Common myeloid progenitor, CD34-positive (primary cell): ENCODE measurements around the gene ETV3L.
A peak's percentile ranks its signal among the peaks of the same experiment; 100 is the strongest.

Source experiments
- CTCF ChIA-PET: fragments of 350-600 bp; sonication (Branson Sonifier 250); formaldehyde crosslinking; loops from one replicate; lab custom pipeline; 2021; ENCODE audit warnings: antibody characterized with exemption; lab: Charles Lee
- POLR2A ChIA-PET: fragments of 350-600 bp; sonication (Branson Sonifier 250); formaldehyde crosslinking; loops from one replicate; lab custom pipeline; 2021; ENCODE audit warnings: antibody characterized with exemption; lab: Charles Lee
- DNase-seq, 3 donors: peaks; one replicate each; pipeline versions ENCODE4 v3.0.0 to v3.0.0-alpha.2; 2013
- H3K27ac ChIP-seq, 2 experiments: 1 replicate in 1 of 2; 2 replicates in 1 of 2; pipeline ENCODE4 v1.7.0; 2013; ENCODE audit warnings: inconsistent platforms in 2 of 2, low read length in 2 of 2, mild to moderate bottlenecking in 2 of 2, low read depth in 1 of 2, moderate library complexity in 1 of 2; ENCODE audit not compliant: severe bottlenecking in 2 of 2, insufficient read depth in 1 of 2, poor library complexity in 1 of 2
- H3K27me3 ChIP-seq, 5 experiments: replicated peaks in 2 of 5; 1 replicate in 3 of 5; 2 replicates in 2 of 5; pipeline versions ENCODE4 v1.6.1 to v1.7.0; 2013; ENCODE audit warnings: low read length in 4 of 5, mild to moderate bottlenecking in 2 of 5, moderate library complexity in 2 of 5, inconsistent platforms in 1 of 5; ENCODE audit not compliant: insufficient read depth in 5 of 5, control insufficient read depth in 4 of 5
- H3K36me3 ChIP-seq, 4 experiments: 1 replicate in 2 of 4; 2 replicates in 2 of 4; pipeline versions ENCODE4 v1.6.1 to v1.7.0; 2013; ENCODE audit warnings: low read length in 3 of 4, control low read depth in 1 of 4, mild to moderate bottlenecking in 1 of 4; ENCODE audit not compliant: control insufficient read depth in 4 of 4, insufficient read depth in 4 of 4
- H3K4me1 ChIP-seq, 4 experiments: 1 replicate in 3 of 4; 2 replicates in 1 of 4; pipeline versions ENCODE4 v1.6.1 to v1.7.1; 2013; ENCODE audit warnings: low read length in 3 of 4, mild to moderate bottlenecking in 3 of 4, control low read depth in 1 of 4, inconsistent platforms in 1 of 4, moderate library complexity in 1 of 4; ENCODE audit not compliant: control insufficient read depth in 4 of 4, insufficient read depth in 4 of 4; ENCODE audit errors: control extremely low read depth in 1 of 4
- H3K4me3 ChIP-seq, 7 experiments: 1 replicate in 4 of 7; 2 replicates in 3 of 7; pipeline versions ENCODE4 v1.5.1 to v1.7.0; 2013; ENCODE audit warnings: mild to moderate bottlenecking in 7 of 7, low read length in 6 of 7, moderate library complexity in 6 of 7, inconsistent platforms in 2 of 7, low read depth in 2 of 7, control low read depth in 1 of 7; ENCODE audit not compliant: insufficient read depth in 4 of 7, control insufficient read depth in 1 of 7; ENCODE audit errors: extremely low read depth in 1 of 7
- H3K9me3 ChIP-seq, 5 experiments: 1 replicate in 4 of 5; 2 replicates in 1 of 5; pipeline versions ENCODE4 v1.6.1 to v1.7.1; 2013; ENCODE audit warnings: low read length in 4 of 5, mild to moderate bottlenecking in 2 of 5, inconsistent platforms in 1 of 5, low read depth in 1 of 5, moderate library complexity in 1 of 5; ENCODE audit not compliant: control insufficient read depth in 4 of 5, insufficient read depth in 2 of 5; ENCODE audit errors: control extremely low read depth in 1 of 5
- WGBS: methylation state at CpG from one replicate; pipeline ENCODE4 v1.1.5; 2013; ENCODE audit not compliant: insufficient coverage; 5-methylcytosine and 5-hydroxymethylcytosine counted together

ETV3L gene

DNA sequence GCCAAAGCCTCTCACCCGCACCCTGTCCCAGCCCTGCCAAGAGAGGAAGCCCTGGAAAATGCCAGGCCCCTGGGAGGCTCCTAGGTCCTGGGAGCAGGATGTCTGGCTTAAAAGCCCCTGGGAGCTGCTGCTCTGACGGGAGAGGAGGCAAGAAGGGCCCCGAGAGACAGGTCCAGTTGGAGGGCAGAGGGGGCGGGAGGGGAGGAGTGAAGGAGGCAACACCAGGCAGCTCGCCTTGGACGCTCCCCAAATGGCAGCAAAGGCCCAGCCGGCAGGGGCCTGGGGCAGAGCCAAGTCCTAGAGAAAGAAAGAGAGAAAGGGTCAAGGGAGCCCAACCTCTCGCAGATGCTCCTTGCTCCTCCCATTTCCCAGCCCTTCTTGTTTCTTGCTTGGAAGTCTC lies 6.8 kb downstream of the ETV3L start:
- Histone ChIP-seq H3K27ac (no peak overlapping the region), H3K36me3 (no peaks in the 10 kb centered on the region), H3K4me1 (no peaks in the 10 kb centered on the region), H3K4me3 (no peak overlapping the region), H3K9me3 (no peaks in the 10 kb centered on the region), H3K27me3 (no peaks in the 10 kb centered on the region)
- WGBS: 100% methylated on average over 7 of the region's 8 CpGs
- ChIA-PET POLR2A (no interaction called here), CTCF (interaction anchor here (1.8 to 5.7 kb wide), 3 partner anchors 13 to 64 kb away, joined by 4 to 36 read pairs (median 6); no protein-coding TSS in a partner anchor)
- no peak for DNase-seq

DNA sequence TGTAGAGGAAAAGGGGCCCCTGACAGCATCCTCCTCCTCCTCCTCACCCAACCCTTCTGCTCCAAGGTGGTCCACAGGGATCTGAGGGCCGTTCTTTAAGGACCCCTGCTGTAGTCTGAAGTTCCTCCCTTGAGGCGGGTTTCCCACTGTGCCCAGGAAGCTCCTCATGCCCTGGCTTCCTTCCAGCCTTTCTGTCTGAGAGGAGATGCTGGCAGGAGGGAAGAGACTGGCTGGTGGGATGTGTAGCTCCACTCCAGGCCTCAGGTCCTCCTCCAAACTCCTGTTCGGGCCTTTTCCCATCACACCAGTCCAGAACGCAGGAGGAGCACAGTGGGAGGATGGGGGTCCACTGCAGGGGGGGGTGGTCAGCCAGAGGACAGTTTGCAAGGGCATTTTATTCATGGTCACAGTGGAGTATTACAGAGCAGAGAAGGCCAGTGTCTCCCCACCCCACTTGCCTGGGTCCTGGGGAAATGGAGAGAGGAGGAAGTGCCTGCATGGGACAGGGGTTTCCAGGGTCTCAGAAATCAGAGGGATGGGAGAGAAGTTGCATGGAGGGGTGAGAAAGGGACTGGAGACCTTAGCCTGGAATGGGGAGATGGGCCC lies 7.8 kb downstream of the ETV3L start:
- no peaks in the 10 kb centered on the region for H3K27me3 ChIP-seq
- no peak for DNase-seq
- no peaks in the 10 kb centered on the region for H3K9me3 ChIP-seq
- H3K36me3 ChIP-seq: no peaks in the 10 kb centered on the region
- no peak overlapping the region for H3K27ac ChIP-seq
- no peak overlapping the region for H3K4me3 ChIP-seq
- ChIA-PET POLR2A (no interaction called here), CTCF (interaction anchor here (0.6 to 8.0 kb wide), 4 partner anchors 9 to 73 kb away, joined by 3 to 246 read pairs (median 8); no protein-coding TSS in a partner anchor)
- WGBS: 100% methylated on average over 1 of the region's 4 CpGs
- H3K4me1 ChIP-seq: no peaks in the 10 kb centered on the region

GRCh38 chr1:157091186-157091585 lies 8.4 kb downstream of the ETV3L start:
- POLR2A ChIA-PET: interaction anchor here (1.6 kb wide), 1 partner anchor 64 kb away, joined by 7 read pairs; no protein-coding TSS in a partner anchor
- DNase-seq: no peak
- no peaks in the 10 kb centered on the region for H3K9me3 ChIP-seq
- no peaks in the 10 kb centered on the region for H3K27me3 ChIP-seq
- no peak overlapping the region for H3K27ac ChIP-seq
- WGBS: 90% methylated on average over 4 of the region's 4 CpGs
- H3K4me3 ChIP-seq: no peak overlapping the region
- no peaks in the 10 kb centered on the region for H3K4me1 ChIP-seq
- CTCF ChIA-PET: interaction anchor here (0.6 to 8.0 kb wide), 17 partner anchors 8 to 414 kb away, joined by 3 to 246 read pairs (median 7); partner anchors contain the start of gene ETV3L
- H3K36me3 ChIP-seq: no peaks in the 10 kb centered on the region

DNA sequence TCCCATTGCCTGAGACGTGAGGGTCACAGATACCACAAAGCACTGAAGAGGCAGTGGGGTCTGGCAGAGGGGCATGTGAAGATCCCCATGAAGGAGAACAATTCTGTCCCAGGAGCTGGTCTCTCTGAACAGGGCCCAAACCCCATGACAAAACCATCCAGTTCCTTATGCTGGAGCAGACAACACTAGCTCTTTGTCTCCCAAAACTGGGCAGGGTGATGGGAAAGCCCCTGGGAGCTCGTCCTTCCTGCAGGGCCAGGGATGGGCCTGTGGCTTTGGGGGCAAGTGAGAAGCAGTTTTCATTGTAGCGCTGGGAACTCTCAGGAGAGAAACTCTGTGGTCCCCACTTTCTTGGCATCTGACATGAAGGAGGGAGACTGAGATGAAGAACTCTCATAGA lies 8.8 kb downstream of the ETV3L start:
- CTCF ChIA-PET: interaction anchor here (0.6 to 8.0 kb wide), 22 partner anchors 9 to 415 kb away, joined by 3 to 246 read pairs (median 6); partner anchors contain the start of gene ETV3L
- no peak overlapping the region for H3K27ac ChIP-seq
- no peak for DNase-seq
- no peaks in the 10 kb centered on the region for H3K27me3 ChIP-seq
- POLR2A ChIA-PET: interaction anchor here (1.6 kb wide), 1 partner anchor 65 kb away, joined by 7 read pairs; no protein-coding TSS in a partner anchor
- no peaks in the 10 kb centered on the region for H3K9me3 ChIP-seq
- no peak overlapping the region for H3K4me3 ChIP-seq
- no peaks in the 10 kb centered on the region for H3K4me1 ChIP-seq
- WGBS: 81% methylated on average over 3 of the region's 3 CpGs
- H3K36me3 ChIP-seq: no peaks in the 10 kb centered on the region

- H3K27me3 ChIP-seq: no peaks in the 10 kb centered on the region
- no peaks in the 10 kb centered on the region for H3K9me3 ChIP-seq
- POLR2A ChIA-PET: interaction anchor here (1.6 kb wide), 1 partner anchor 65 kb away, joined by 7 read pairs; no protein-coding TSS in a partner anchor
- H3K4me1 ChIP-seq: no peaks in the 10 kb centered on the region
- no peak overlapping the region for H3K27ac ChIP-seq
- CTCF ChIA-PET: interaction anchor here (0.5 to 8.0 kb wide), 23 partner anchors 9 to 415 kb away, joined by 3 to 246 read pairs (median 6); partner anchors contain the start of gene ETV3L
- DNase-seq: peak; percentile 70 to 80 (median 72)
- H3K36me3 ChIP-seq: no peaks in the 10 kb centered on the region
- H3K4me3 ChIP-seq: no peak overlapping the region
- WGBS: 34% methylated on average over 10 of the region's 10 CpGs
These were observed 9.4 kb downstream of the ETV3L start for GRCh38 chr1:157090196-157090647.

DNA sequence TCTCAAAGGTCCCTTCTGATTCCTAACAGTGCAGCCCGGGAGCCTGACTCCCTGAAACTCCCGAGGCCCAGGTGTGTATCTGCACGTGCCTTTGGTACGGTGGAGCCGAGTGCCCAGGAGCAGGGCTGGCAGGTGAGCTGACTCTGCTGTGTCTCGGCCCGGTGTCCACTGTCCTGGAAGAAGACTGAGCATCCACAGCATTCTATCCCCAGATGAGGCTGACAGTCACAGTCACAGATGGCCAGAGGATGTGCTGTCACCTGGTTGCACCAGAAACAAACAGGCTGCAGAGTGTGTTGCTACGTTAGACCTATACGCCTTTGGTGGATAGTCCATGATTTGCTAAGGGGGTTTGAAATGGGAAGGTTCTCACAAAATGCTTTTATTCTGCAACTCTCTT lies 9.8 kb downstream of the ETV3L start:
- Histone ChIP-seq H3K27me3 (no peaks in the 10 kb centered on the region), H3K36me3 (no peaks in the 10 kb centered on the region), H3K9me3 (no peaks in the 10 kb centered on the region), H3K27ac (no peak overlapping the region), H3K4me1 (no peaks in the 10 kb centered on the region), H3K4me3 (no peak overlapping the region)
- CTCF ChIA-PET: interaction anchor here (0.5 to 8.0 kb wide), 20 partner anchors 9 to 416 kb away, joined by 3 to 246 read pairs (median 7); partner anchors contain the start of gene ETV3L
- 98% methylated on average over 8 of the region's 9 CpGs for WGBS
- POLR2A ChIA-PET: interaction anchor here (1.6 kb wide), 1 partner anchor 66 kb away, joined by 7 read pairs; no protein-coding TSS in a partner anchor
- no peak for DNase-seq

GRCh38 chr1:157088607-157089006 lies 11.0 kb downstream of the ETV3L start:
- Histone ChIP-seq H3K36me3 (no peaks in the 10 kb centered on the region), H3K27ac (no peak overlapping the region), H3K4me1 (no peaks in the 10 kb centered on the region), H3K4me3 (no peak overlapping the region), H3K27me3 (no peaks in the 10 kb centered on the region), H3K9me3 (no peaks in the 10 kb centered on the region)
- no peak for DNase-seq
- ChIA-PET CTCF (interaction anchor here (1.0 to 8.0 kb wide), 8 partner anchors 8 to 66 kb away, joined by 3 to 246 read pairs (median 4); no protein-coding TSS in a partner anchor), POLR2A (no interaction called here)
